DND-41 (cell line): ENCODE data around the gene POLR2E.

ENCODE experiments used
- ATAC-seq: fragments of 200-7000 bp; cut with Tn5 transposase; 3 replicates; pipeline ENCODE4 v1.9.1; 2021; ENCODE audit warnings: low read depth; ENCODE audit not compliant: insufficient read depth
- DNase-seq: peaks from one replicate; pipeline ENCODE4 v3.0.0-alpha.2; 2020
- H2AFZ ChIP-seq: 2 replicates; pipeline ENCODE4 v1.6.0; 2012; ENCODE audit warnings: low read depth, low read length
- H3K27ac ChIP-seq: 2 replicates; pipeline ENCODE4 v1.5.1; 2012; ENCODE audit warnings: low read length, inconsistent platforms
- H3K27me3 ChIP-seq: fragments of 200-600 bp; sonication (generic); 2 replicates; pipeline ENCODE4 v1.6.0; 2012; ENCODE audit warnings: low read length, mild to moderate bottlenecking, inconsistent platforms; ENCODE audit not compliant: insufficient read depth, poor library complexity
- H3K36me3 ChIP-seq: 2 replicates; pipeline ENCODE4 v1.5.1; 2012; ENCODE audit warnings: low read length, inconsistent platforms; ENCODE audit not compliant: insufficient read depth
- H3K4me1 ChIP-seq: 2 replicates; pipeline ENCODE4 v1.5.1; 2012; ENCODE audit warnings: mild to moderate bottlenecking, low read length; ENCODE audit not compliant: insufficient read depth
- H3K4me2 ChIP-seq: 2 replicates; pipeline ENCODE4 v1.6.0; 2012; ENCODE audit warnings: mild to moderate bottlenecking, moderate library complexity, low read length, inconsistent platforms; ENCODE audit not compliant: insufficient read depth
- H3K4me3 ChIP-seq, 2 experiments: fragments of 200-600 bp in 1 of 2; shearing (Covaris generic) in 1 of 2; 2 replicates each; pipeline ENCODE4 v1.5.1; 2012 to 2016; ENCODE audit warnings: inconsistent platforms in 2 of 2, low read length in 2 of 2, mild to moderate bottlenecking in 2 of 2, low read depth in 1 of 2, moderate library complexity in 1 of 2
- H3K79me2 ChIP-seq: 2 replicates; pipeline ENCODE4 v1.6.0; 2012; ENCODE audit warnings: low read length, inconsistent platforms; ENCODE audit not compliant: insufficient read depth
- H3K9ac ChIP-seq: 2 replicates; pipeline ENCODE4 v1.6.0; 2012; ENCODE audit warnings: low read depth, mild to moderate bottlenecking, inconsistent platforms, low read length, moderate library complexity
- H3K9me3 ChIP-seq: 2 replicates; pipeline ENCODE4 v1.5.1; 2012; ENCODE audit warnings: low read length, moderate library complexity, mild to moderate bottlenecking, inconsistent platforms; ENCODE audit not compliant: insufficient read depth, severe bottlenecking
- H4K20me1 ChIP-seq: 2 replicates; pipeline ENCODE4 v1.6.0; 2012; ENCODE audit warnings: low read length; ENCODE audit not compliant: insufficient read depth
- CTCF ChIP-seq: IDR thresholded peaks from 2 replicates; pipeline ENCODE4 v1.5.1; 2012; ENCODE audit warnings: borderline replicate concordance, low read length, moderate library complexity, mild to moderate bottlenecking; ENCODE audit not compliant: poor library complexity, severe bottlenecking; ENCODE audit errors: extremely low read depth
- EZH2 ChIP-seq: IDR thresholded peaks from 3 replicates; pipeline ENCODE4 v1.6.1; 2012; ENCODE audit warnings: borderline replicate concordance, low read depth, mild to moderate bottlenecking, moderate library complexity, low read length, inconsistent platforms; ENCODE audit not compliant: severe bottlenecking

The POLR2E gene

GRCh38 chr19:1086613-1087012 is 8.6 kb downstream of the POLR2E start:
- Histone ChIP-seq H3K27ac (no peak overlapping the region), H3K27me3 (no peaks in the 10 kb centered on the region), H3K4me1 (no peaks in the 10 kb centered on the region), H2AFZ (no peak overlapping the region), H3K9ac (no peak overlapping the region), H3K4me2 (no peak overlapping the region), H3K36me3 (peaks cover 91% of the 10 kb centered on the region), H3K79me2 (0 out of 2 replicates have a peak, but pooled peaks cover 2% of the 10 kb centered on the region), H3K9me3 (no peaks in the 10 kb centered on the region), H4K20me1 (peaks cover 44% of the 10 kb centered on the region), H3K4me3 (no peak overlapping the region)
- ATAC-seq = no peak
- no peak for DNase-seq
- TF ChIP-seq EZH2 (no peak), CTCF (no peak)

- TF ChIP-seq EZH2 (no peak), CTCF (no peak)
- no peak overlapping the region for H3K27ac ChIP-seq
- H3K9ac ChIP-seq = no peak overlapping the region; the same call in 1 of the 2 replicates
- H3K27me3 ChIP-seq = no peaks in the 10 kb centered on the region
- no peaks in the 10 kb centered on the region for H3K4me1 ChIP-seq
- H3K4me3 ChIP-seq = no peak overlapping the region
- H3K9me3 ChIP-seq = no peaks in the 10 kb centered on the region
- no peak overlapping the region for H3K4me2 ChIP-seq
- H2AFZ ChIP-seq = no peak overlapping the region
- H3K79me2 ChIP-seq = no peaks in the 10 kb centered on the region
- DNase-seq (no peak), ATAC-seq (peak; percentile 2; the same call in 1 of the 3 replicates)
- H4K20me1 ChIP-seq = peaks cover 38% of the 10 kb centered on the region
- peaks cover 91% of the 10 kb centered on the region for H3K36me3 ChIP-seq
These were observed 9.3 kb downstream of the POLR2E start for GRCh38 chr19:1085676-1086442.

GRCh38 chr19:1085053-1085658 is 10.0 kb downstream of the POLR2E start:
- Histone ChIP-seq H3K27ac (no peak overlapping the region), H3K36me3 (peaks cover 93% of the 10 kb centered on the region)

More at GRCh38 chr19:1085053-1085658, 10.0 kb downstream of the POLR2E start:
- no peaks in the 10 kb centered on the region for H3K27me3 ChIP-seq
- no peak overlapping the region for H2AFZ ChIP-seq
- no peak overlapping the region for H3K4me3 ChIP-seq
- H3K9me3 ChIP-seq = no peaks in the 10 kb centered on the region
- peaks cover 36% of the 10 kb centered on the region for H4K20me1 ChIP-seq
- H3K9ac ChIP-seq = no peak overlapping the region; the same call in 1 of the 2 replicates
- no peak overlapping the region for H3K4me2 ChIP-seq
- ATAC-seq (peak; percentile 2; the same call in 1 of the 3 replicates), DNase-seq (no peak)
- no peaks in the 10 kb centered on the region for H3K4me1 ChIP-seq
- TF ChIP-seq EZH2 = no peak
- TF ChIP-seq CTCF = no peak
- no peaks in the 10 kb centered on the region for H3K79me2 ChIP-seq
